ENCODE data around the gene NYAP2.

Gene NYAP2

DNA sequence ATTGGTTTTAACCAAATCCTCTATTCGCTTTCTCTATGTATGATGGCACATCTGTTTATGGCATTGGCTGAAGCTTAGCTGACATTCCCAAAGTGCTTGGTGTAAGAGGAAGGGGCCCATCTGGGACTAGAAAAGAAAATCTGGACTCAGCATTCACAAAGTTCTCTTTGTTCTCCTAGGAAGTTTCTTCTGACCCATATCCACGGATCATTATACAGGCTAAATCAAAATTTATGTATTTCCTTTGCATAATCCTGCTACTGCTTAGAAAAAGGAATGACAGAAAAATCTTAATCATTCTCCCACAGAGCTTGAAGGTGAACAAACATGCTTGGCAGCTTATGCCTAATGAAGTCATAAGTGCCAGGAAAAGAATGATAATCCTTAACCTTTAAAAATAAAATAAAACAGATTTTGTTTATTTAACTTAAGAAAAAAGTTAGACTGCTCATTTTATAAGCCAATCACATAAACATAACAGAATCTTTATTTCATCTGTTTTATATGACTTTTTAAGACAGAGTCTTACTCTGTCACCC, 88.4 kb downstream of the NYAP2 start:
- DNase-seq, result no peak

DNA sequence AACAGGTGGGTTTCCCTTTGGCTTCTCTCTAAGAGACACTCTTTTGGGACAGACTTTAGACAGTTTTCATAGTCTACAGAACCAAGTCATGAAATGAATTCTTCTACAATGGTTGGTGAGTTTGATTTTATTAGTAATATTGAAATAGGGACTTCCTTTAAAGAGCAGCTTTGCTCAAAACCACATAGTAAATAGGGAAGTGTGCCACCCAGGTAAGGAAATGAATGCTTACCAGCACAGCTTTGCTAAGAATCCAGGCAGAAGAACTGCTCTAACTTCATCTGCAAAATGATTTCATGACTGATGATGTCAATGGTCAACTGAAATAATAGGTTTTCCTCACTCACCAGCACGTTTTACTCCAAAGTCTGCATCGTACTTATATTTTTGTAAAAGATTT, 89.2 kb downstream of the NYAP2 start:
- DNase-seq, result no peak

DNA sequence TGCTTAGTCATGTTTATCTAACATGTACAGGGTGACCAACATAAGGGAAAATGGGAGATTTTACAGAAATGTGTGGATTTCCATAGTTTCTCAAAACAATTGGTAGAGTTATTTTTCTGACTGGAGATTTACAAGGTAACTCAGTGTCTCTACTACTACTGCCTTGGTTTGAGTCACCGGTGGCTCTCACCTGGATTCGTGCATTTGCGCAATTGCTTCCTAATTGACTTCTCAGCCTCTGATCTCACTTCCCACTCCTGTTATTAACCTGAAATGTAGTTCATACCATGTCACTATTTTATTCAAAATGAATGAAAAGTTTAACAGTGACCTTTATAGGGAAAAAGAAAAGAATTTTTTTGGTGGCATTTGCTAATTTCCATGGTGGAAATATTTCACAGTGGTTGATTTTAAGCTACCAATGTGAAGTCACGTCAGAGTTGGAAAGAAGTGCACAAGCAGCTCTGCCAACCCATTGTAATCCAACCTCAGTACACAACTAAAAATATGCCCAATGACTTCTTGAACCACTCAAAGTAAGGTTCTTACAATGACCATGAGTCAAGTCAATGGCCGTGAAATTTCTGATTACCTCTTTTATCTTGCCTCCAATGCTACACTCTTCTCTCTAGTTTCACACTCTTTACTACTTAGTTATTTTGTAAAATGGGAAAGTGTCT, 94.0 kb downstream of the NYAP2 start:
- DNase-seq, result no peak

DNA sequence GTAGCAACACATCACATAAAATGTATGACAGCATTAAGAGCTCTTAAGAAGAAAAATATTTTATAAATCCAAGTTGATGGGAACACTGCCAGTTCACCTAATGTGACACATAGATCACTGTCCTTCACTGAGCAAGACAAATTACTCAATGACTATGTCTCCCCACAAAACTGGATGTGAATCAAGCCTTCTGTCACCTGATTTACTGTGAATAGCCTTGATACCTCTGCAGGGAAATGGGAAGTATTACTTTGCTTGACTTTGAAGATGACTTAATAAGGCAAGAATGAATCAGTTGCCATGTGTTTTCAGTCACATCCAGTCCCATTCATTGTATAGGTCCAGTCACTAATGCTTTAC, 94.6 kb downstream of the NYAP2 start:
- no peak for DNase-seq

DNA sequence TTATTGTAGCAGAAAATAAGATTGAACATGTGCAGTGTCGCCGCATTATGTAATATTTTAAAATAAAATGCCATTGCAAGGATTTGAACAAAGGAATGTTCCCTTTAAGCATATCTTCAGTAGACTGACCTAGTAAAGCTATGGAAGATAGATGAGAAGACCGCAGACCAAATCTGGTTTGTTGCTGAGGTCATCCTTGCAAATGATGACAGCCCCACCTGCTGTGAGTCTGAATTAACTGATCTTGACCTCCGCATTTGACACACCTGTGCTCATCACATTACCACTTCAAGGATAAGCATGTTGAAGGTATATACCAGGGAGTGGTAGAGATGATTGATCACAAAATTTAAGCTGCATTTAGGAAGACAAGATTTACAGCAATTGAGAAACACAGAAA, 96.2 kb downstream of the NYAP2 start:
- no peak for DNase-seq

DNA sequence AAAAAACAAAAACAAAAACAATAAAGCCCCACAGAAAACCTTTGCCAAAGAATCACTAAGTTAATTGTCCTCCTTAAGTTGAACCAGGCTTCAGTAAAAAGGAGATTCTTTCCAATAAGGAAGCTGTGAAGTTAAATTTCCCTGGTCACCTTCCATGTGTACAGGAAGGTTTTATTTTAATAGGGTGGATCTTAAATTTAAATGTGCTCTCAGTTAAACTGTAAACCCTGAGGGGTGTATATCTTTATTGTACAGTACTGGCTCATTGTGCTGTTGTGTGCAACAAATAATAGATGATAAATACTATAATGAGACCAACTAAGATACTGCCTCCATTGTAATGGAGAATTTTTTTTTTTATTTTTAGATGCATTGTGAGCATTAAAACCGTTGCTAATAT, 97.1 kb downstream of the NYAP2 start:
- DNase-seq, result no peak

DNA sequence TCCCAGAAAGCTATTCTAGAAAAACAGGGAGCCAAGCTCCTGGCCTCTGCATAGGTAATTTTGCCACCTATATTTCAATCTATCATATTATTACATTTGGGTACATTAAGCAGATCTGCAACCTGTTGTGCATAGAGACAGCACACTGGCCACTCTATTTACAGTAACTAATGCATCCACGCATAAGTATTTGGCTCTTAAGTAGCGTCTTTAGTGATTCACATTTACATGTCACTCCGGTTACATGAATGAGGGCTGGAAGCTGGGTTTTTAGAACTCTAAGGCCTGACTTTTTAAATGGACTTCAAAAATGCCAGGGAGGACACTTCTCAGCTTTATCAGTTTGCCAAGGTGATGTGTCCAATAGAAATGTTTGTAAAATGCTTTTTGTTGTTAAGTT, 97.7 kb downstream of the NYAP2 start:
- no peak for DNase-seq

DNA sequence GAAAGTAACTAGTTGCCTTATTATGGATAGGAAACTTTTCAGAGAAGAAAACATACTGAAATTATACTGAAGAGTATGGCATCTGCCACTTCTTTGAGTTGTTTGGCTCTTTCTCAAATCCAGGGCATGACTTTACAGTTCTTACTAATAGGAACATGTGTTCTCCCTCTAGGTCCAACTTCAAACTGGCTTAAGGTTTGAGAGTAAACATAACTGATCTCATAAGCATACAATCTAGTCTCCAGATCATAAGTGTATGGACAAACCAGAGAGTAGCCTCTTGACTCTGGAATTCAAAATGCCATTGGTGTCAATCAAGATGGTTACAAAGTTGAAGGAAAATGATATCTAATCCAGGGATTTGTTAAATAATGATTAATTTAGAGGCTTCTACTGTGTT, 101.5 kb downstream of the NYAP2 start:
- DNase-seq, result no peak

DNA sequence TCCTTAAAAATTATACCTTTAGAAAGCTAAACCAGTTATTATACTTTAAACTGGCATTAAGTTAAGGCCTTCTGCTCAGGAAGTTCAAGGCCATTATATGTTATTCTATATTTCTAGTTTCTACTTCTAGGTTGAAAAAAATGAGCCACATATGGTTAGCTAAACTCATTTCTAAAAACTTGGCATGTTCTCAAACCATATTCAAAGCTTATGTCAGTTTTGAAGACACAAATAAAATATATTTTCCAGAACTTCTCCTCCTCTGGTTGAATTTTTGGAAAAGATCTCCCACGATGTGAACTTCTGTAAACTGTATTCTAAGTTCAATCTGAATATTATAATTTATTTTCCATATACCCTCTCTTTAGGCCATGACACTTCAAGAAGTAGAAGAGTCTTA, 103.5 kb downstream of the NYAP2 start:
- DNase-seq, result no peak

DNA sequence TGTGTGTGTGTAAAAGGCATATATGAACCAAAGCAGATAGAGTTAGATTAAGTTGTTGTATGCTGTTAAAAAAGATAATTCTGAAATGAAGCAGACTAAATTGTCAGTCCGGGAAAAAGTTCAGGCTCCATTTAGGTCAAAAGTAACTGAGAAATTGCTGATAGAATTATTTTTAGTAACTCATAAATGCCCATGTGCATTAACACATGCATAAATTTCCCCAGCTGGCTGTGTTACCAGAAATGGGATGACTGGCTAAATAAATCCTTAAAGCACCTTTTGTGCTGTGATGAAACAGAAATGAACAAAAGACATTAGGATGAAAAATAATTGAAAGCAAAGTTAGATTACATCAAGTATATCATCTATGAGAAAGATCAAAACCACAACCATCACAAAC, 111.3 kb downstream of the NYAP2 start:
- DNase-seq, result no peak

DNA sequence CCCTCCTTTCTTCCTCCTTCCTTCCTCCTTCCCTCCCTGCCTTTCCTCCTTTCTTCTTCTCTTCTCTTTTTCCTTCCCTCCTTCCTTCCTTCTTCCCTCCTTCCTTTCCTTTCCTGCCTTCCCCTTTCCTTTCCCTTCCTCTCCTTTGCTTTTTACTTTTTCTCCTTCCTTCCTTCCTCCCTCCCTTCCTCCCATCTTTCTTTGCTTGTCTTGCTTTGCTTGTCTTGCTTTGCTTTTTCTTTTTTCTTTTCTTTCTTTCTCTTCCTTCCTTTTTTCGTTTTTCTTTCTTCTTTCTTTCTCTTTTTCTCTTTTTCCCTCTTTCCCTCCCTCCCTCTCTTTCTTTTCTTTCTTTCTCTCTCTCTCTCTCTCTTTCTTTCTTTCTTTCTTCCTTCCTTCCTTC, 113.0 kb downstream of the NYAP2 start:
- no peak for DNase-seq

DNA sequence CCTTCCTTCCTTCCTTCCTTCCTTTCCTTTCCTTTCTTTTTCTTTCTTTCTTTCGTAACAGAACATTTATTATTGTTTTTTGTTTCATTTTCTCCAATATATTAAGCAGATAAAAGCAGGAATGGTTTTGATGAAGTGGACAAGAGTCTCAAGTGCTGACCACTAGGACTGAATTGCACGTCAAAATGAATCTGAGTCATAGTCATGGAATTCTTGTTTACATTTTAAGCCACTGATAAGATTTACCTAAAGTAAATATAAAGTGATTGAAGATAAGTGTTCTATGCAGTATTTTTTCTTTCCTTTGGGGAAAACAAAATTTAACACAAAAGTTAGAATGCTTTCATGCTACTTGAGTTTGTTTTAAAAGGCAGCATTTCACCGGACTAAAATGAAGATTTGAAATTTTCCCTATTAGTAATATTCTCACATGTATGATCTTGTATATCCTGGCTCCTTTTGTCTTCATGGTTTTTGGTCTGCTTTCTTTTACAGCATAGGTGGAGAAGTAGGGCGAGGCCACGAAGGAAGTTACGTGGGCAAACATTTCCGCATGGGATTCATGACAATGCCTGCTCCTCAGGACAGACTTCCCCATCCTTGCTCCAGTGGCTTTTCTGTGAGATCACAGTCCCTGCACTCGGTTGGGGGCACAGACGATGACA, 113.5 kb downstream of the NYAP2 start:
- no peak for DNase-seq

DNA sequence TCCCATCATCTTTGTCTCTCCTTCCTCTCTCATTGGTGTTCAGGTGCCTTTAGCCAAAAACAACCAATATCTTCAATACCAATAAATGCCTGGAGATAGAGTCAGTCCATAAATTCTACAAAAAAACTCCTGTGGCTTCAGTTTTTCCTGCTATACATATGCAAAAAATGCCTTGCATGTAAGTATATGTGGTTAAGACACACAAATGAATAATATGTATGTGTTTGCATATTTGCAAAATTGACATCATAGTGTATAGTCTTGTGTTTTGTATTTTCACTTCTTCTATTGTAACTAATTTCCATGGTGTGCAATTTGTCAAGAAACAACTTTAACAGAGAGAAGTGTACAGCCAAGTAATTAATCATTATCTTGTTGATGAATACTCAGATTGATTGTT, 115.5 kb downstream of the NYAP2 start:
- no peak for DNase-seq

DNA sequence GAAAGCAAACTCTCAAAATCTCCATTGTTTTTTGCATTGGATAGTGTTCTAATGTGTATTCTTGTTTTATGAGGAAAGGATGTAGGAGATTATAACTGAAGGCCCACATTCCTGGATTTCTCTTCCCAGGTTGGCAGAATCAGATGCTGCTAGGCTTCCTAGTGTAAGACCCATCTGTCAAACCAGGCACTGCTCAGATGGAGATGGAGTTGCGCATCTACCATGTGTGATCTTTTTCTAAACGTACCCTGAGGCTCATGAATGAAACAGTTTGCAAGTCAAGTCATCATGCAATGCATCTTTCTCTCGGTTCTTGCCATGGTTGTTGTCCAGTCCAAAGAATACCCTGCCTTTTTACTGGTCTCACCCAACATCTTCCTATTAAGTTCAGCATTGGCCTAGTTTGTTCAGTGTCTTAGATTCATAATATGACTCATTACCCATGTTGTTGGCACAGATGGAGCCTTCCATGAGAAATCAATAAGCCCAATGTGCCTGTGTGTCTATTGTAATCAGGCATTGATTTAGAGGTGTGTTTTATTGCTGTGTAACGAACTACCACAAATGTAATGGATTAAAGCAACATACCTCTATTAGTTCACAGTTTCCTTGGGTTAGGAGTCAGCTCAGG, 127.4 kb downstream of the NYAP2 start:
- no peak for DNase-seq

DNA sequence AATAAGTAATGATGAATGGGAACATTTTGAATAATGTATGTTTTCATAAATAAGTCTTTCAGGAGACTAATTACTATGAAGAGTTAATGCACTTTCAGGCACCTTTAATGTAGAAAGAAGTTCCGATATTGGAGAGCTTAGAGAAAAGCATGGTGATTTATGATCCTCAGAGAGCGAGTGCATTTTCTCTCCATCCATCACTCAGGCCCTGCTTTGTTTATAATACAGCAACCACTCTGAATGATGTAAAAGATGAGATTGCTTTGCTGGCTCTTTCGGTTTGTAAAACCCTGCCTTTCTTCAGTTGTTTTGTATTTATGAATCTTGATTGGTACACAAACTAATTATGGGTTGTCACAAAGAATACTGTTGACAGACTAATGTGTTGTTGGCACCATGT, 132.0 kb downstream of the NYAP2 start:
- DNase-seq, result no peak

DNA sequence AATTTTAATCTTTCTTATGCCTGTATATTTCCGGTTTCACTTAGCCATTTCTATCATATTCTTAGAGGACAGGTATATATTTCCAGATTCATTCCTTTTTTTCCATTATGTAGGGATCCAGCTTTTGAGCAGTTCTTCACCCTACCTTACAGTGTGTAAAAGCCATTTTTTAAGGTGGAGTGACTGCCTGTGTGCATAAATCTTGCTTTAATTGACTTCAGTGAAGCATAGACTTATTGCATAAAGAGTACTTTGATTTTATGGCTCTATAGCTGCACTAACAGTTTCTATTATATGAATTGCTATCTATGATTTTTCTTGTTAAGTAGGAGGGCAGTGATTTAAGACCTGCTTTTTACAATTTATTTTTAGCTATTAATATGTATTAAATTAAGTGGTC, 132.6 kb downstream of the NYAP2 start:
- DNase-seq, result no peak

DNA sequence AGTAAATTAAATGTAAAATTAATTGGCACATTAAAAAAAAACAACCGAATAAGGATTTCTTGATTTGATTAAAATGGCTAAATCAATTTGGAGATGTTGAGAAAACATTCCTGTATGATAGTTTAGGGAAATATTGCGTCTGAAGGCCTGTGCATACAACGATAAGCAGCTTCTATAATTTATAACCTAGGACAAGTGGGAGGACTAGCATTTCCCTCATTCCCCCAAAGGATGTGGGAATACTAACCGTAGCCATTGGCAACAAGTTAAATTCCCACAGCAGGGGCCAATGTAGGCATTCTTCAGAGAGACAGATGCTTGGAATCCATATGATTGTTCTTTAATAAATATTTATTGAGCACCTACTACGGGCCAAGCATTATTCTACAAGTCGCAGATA, 134.5 kb downstream of the NYAP2 start:
- no peak for DNase-seq

DNA sequence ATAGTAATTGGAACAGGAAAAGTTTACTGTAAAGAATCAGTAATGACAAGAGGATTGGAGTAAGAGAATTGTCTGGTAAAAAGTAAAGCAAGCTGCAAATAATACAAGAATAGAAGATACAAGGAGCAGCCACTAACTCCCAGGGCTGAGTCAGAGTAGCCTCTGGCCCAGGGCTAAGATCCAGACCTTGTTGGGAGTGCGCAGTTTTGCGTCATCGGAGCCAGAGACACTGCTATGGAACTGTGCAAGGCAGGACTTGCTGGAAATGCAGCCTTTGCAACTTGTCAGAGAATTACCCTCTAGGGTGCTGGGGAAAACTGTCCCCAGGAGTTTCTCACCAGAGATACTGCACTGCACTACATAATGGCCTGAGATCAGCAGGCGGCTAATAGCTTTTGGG, 135.2 kb downstream of the NYAP2 start:
- no peak for DNase-seq

DNA sequence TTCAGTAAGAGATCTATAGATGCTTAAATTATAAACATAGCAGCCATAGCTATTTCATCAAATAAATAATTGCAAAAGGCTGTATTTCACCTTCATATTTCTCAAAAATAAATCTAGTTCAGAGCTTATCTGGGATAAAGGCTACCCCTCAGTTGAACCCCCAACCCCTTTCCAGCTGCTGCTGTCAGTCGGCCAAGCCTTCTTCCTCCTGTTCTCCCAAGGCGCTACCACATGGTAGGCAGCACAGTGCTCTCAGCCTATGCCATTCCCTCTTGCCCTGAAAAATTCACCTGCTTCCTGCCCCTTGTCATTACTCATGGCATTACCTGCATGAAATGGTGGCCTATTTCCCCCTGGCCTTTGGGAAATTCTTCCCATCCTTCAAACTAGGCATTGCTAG, 136.5 kb downstream of the NYAP2 start:
- no peak for DNase-seq

DNA sequence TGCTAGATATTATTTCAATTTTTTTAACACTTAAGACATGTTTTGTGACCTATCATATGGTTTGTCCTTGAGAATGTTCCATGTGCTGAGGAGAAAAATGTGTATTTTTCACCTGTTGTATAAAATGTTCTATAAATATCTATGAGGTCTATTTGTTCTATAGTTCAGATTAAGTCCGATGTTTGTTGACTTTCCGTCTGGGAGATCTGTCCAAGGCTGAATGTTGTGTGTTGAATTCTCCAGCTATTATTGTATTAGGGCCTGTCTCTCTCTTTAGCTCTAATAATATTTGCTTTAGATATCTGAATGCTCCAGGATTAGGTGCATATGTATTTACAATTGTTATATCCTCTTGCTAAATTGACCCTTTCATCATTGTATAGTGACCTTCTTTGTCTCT, 144.1 kb downstream of the NYAP2 start:
- DNase-seq, result no peak

DNA sequence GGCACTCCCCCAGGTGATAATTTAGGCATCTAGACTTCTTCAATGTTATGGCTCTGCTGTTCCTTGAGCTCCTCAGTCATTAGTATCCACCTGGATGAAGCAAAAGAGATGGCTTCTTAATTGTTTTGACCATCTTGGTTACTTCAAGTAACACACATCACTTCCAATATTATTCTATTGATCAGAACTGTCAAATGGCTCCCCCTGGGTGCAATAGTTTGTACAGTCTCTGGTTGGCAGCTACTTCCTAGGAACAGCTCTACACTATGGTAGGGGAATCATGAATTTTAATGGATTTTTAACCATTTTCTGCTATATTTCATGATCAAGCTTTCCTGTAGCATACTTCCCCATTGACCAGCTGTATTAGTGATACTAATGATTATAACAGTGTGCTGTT, 157.0 kb downstream of the NYAP2 start:
- DNase-seq, result no peak

DNA sequence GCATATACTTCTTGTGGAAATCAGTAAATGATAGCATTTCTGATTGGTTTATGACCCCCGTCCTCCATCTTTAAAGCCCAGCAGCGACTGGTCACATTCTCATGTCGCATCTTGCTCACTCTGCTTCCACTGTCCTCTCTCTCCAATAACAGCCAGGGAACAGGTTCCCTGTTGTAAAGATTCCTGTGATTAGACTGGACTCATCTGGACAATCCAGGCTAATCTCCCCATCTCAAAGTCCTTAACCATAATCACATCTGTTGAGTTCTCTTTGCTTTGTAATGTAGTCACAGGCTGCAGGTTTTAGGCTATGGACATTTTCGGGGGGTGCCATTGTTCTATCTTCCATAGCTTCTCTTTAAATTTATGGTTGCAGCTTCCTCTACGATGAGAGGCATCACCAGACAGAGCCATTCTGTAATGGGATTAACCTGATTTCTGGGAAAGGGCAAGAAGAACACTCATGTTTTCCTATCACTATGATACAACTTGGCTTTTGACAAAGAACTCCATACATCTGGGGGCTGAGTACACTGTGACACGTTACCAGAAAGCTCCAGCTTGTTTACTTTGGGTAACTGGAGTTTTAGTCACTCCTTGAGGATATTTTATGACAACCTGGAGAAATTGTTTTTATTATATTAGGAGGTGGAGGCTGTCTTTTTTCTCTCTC, 159.0 kb downstream of the NYAP2 start:
- no peak for DNase-seq

DNA sequence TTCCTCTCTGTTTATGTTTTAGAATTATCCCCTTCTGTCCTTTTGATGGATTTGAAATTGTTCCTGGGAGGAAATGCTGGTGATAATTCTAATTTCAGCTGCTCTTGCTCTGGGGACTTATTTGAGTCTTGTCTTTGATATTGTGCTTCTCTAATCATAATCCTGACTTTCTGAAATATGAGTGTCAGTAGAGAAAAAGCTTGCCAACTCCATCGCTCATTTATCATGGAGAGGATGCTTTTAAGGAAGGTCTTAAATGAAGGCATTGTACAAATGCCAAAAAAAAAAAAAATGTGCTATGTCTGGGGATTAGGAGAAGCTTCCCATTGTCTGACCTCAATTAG, 159.5 kb downstream of the NYAP2 start:
- no peak for DNase-seq

DNA sequence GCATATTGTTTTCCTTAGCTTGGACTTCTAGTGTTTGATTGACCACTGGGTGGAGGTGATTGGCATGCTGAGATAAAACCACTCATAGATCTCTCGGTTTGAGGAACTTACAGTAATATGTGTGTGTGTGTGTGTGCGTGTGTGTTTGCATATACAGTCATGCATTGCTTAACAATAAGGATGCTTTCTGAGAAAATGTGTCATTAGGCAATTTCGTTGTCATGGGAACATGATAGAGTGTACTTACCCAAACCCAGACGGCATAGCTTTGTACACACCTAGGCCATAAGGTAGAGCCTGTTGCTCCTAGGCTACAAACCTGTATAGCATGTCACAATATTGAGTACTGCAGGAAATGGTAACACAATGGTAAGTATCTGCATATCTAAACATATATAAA, 167.3 kb downstream of the NYAP2 start:
- no peak for DNase-seq
